ENCODE results near the gene RCAN3. TPM values are rescaled to one million over a fixed set of nuclear protein-coding genes. Genes with fewer than 3 reads are reported as not detected.

RCAN3 gene
- total and polyA plus RNA-seq, 10 of the 15 experiments (the other 5 are each of a cell fraction or from before 2014, with no cell fraction given): 0.02 to 0.46 (median 0.06) TPM; not detected in 3

DNA sequence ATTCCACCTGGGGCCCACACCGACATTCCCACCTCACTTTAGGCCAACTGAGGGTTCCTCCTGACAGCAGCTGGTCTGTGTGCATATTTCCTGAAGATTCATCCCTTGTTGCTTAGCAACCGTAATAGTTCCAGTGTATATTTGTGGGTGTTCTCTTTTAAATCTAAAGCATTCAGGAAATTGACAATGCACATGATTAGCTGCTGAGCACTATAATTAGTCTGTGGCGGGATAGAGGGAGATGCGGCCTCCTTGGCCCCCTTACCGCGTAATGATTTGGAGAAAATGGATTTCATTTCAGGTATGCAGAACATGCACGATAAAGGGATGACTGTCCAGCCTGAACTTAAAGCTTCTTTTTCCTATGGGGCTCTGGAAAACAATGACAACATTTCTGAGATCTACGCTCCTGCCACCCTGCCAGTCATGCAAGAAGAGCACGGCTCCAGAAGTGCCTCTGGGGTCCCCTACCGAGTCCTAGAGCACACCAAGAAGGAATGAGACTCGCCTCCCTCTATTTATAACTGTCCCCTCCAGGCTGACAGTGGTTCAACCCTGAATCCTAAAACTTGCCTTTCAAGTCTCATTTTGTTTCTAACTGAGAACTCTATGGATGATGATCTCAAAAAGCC is 33.8 kb upstream of the RCAN3 start (continued):
- TF ChIP-seq NFIC (IDR thresholded peaks at IDR 0.05; ENCODE audit: low read depth, low read length) (no peak), CBX5 (IDR thresholded peaks at IDR 0.05; ENCODE audit: low read depth) (no peak)

- TF ChIP-seq IRF4 (IDR thresholded peaks at IDR 0.05; ENCODE audit: low read depth, low read length): no peak
- TF ChIP-seq SMC3 (IDR thresholded peaks at IDR 0.05; ENCODE audit: borderline replicate concordance, low read length): no peak
- TF ChIP-seq SUPT20H (IDR thresholded peaks at IDR 0.05; ENCODE audit: borderline replicate concordance, control insufficient read depth, low read depth, low read length): no peak
- TF ChIP-seq PAX5 (IDR thresholded peaks at IDR 0.05; ENCODE audit: borderline replicate concordance, low read depth, low read length): no peak
- TF ChIP-seq RUNX3 (IDR thresholded peaks at IDR 0.05; ENCODE audit: low read length): no peak
- TF ChIP-seq HCFC1 (IDR thresholded peaks at IDR 0.05; ENCODE audit: low read length): no peak
- no peak for TF ChIP-seq CHD1 (IDR thresholded peaks at IDR 0.05; ENCODE audit: low read depth, low read length)
- TF ChIP-seq RAD21 (IDR thresholded peaks at IDR 0.05; ENCODE audit: insufficient read depth, low read depth, low read length): no peak
- no peak for TF ChIP-seq KLF5 (IDR thresholded peaks at IDR 0.05; ENCODE audit: partially characterized antibody)
- H2AFZ ChIP-seq (ENCODE audit: control insufficient read depth, low read depth, low read length): no peak overlapping the region
- in situ Hi-C loops (cut with MboI) (no loop called here), intact Hi-C loops (cut with micrococcal nuclease; ENCODE audit: unreplicated experiment) (no loop called here)
- ChIA-PET RAD21 (ENCODE audit: unreplicated experiment) (no interaction called here), SMC1A (ENCODE audit: uncharacterized antibody, unreplicated experiment) (no interaction called here), POLR2A (no interaction called here), CTCF (no interaction called here)
- 95% methylated on average over 2 of the region's 2 CpGs for WGBS (ENCODE audit: insufficient coverage, insufficient replicate concordance, low lambda C conversion rate, missing lambda C conversion rate)
- DNase-seq (ENCODE audit: low read depth, low spot score) (no peak), FAIRE-seq (no peak), ATAC-seq (no peak)
- H3K36me3 ChIP-seq (ENCODE audit: control insufficient read depth in 2 of 2, insufficient read depth in 2 of 2, low read length in 1 of 2): no peaks in the 10 kb centered on the region
- H3K4me2 ChIP-seq (ENCODE audit: control insufficient read depth, insufficient read depth): no peak overlapping the region
- H3K27me3 ChIP-seq (replicated peaks in 1 of 2; ENCODE audit: control insufficient read depth in 2 of 2, insufficient read depth in 2 of 2, low read length in 1 of 2): no peaks in the 10 kb centered on the region
- no peaks in the 10 kb centered on the region for H3K4me1 ChIP-seq (ENCODE audit: control insufficient read depth, insufficient read depth, low read length)
- no peaks in the 10 kb centered on the region for H3K9me3 ChIP-seq (replicated peaks; ENCODE audit: control insufficient read depth, insufficient read depth, low read length)
- H3K27ac ChIP-seq (ENCODE audit: control insufficient read depth, insufficient read depth): no peak overlapping the region
- H3K79me2 ChIP-seq (ENCODE audit: control insufficient read depth, insufficient read depth, low read length): no peaks in the 10 kb centered on the region
- no peaks in the 10 kb centered on the region for H4K20me1 ChIP-seq (ENCODE audit: control insufficient read depth, insufficient read depth)
- H3K9ac ChIP-seq (ENCODE audit: control insufficient read depth, insufficient read depth, low read length): no peak overlapping the region
- H3K4me3 ChIP-seq: no peak overlapping the region
- no TSS peak for BruUV-seq (replicated peaks)
These were observed 32.0 kb upstream of the RCAN3 start for GRCh38 chr1:24470592-24470991.

All from GM12878 (cell line).